ENCODE results near the gene DAO. TPM values are rescaled to one million over a fixed set of nuclear protein-coding genes. Genes with fewer than 3 reads are reported as not detected.
"Not testable (repeated sequence)": the region's sequence is repeated elsewhere in the genome, so short reads cannot be mapped to it uniquely, and the experiment has no call there.

The DAO gene
- total RNA-seq, 4 donors from 2014 or later: not detected

DNA sequence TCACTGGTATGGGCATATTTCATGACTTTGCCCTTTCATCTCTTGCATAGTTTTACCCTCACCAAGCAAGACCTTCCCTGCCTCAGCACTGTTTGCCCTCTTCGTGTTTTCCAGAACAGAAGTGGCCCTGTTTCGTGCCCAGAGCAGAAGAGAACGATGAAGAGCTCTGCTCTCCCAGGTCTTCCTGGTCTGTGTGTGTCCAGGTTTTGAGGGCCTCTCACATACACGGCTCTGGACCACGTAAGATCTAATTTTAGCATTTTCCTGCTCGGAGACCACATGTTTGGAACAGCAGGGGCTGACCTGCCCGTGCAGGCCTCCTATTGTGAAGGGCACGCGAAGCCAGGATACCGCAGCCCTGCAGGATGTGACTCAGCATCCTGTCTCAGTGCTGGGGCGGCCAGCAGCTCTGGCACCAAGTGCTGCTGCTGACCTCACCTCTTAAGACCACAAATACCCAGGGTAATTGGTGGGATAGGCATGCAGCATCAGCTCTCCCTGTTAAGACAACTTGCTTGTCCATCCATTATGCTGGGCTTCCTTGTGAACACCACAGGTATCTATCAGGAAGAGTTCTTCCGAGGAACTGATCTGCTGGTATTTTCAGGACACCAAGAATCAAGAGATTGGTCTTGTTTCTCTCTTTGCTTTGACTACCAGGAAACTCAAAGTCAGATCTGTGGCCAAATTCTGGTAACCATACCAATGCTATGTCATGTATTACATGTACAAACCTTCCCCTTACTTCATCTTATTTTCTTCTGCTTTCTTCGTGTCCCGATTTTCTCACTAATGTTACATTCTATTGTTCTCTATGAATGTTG is 41.5 kb upstream of the DAO start:
- TF ChIP-seq, protein P1, sequence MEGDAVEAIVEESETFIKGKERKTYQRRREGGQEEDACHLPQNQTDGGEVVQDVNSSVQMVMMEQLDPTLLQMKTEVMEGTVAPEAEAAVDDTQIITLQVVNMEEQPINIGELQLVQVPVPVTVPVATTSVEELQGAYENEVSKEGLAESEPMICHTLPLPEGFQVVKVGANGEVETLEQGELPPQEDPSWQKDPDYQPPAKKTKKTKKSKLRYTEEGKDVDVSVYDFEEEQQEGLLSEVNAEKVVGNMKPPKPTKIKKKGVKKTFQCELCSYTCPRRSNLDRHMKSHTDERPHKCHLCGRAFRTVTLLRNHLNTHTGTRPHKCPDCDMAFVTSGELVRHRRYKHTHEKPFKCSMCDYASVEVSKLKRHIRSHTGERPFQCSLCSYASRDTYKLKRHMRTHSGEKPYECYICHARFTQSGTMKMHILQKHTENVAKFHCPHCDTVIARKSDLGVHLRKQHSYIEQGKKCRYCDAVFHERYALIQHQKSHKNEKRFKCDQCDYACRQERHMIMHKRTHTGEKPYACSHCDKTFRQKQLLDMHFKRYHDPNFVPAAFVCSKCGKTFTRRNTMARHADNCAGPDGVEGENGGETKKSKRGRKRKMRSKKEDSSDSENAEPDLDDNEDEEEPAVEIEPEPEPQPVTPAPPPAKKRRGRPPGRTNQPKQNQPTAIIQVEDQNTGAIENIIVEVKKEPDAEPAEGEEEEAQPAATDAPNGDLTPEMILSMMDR (IDR thresholded peaks at IDR 0.05): no peak
- TF ChIP-seq POLR2A (IDR thresholded peaks at IDR 0.05): peak in 3 of 4 donors; percentile 35 to 46 (median 43)
- Histone ChIP-seq H3K36me3 (peaks cover 0 to 18% (median 0%) of the 10 kb centered on the region in 3 donors), H3K9me3 (no peaks in the 10 kb centered on the region), H3K4me3 (peak overlapping the region in 1 of 4 donors; percentile 10), H3K27me3 (no peaks in the 10 kb centered on the region), H3K4me1 (peaks cover 50 to 97% (median 72%) of the 10 kb centered on the region in 3 donors), H3K27ac (peak overlapping the region; percentile 84 to 94 (median 88))
- WGBS, 2 donors: 10 to 12% methylated on average over 12 to 14 of the region's 14 CpGs
- intact Hi-C loops (cut with DNase I): no loop called here
- no peak for DNase-seq

DNA sequence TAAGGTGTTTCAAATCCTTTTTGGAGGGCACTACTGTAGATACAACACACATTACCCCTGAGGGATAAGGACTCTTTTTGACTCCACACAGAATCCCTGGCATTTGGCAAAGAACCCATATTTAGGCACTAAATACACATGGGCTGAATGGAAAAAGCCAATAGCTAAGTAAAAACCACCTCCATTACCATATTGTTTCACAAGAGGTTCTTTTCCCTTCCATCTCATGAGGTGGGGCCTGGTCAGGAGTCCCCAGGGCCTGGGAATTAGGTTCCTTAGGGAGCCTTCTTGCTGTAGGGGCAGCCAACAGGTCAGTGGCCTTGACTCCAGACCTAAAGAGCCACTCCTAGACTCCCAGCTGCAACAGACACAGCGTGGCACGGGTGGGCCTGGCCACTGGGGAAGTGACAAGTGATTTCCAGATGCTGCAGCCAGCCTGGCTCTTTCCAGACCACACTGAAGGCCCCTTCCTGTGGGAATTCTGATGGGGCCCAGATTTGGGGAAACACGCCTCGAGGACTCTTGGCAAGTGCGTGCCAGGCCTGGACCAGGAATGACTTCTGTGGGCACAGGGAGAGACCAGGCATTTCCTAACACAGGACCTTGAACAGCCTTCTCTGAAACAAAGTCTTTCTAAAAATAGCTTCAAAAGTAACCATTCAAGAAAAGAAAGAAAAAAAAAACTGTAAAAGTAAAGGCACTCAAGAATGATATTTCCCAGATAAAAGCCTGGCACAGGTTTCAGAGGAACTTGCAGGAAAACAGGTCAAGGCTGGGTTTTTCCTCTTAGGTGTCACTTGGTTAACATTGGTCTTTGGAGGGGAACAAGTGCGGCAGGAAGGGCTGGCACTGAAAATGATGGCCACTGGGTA is 40.6 kb upstream of the DAO start:
- Histone ChIP-seq H3K9me3 (no peaks in the 10 kb centered on the region), H3K4me1 (peaks cover 48 to 97% (median 64%) of the 10 kb centered on the region in 3 donors), H3K27me3 (no peaks in the 10 kb centered on the region), H3K36me3 (peaks cover 0 to 11% (median 0%) of the 10 kb centered on the region in 3 donors), H3K27ac (peak overlapping the region; percentile 84 to 94 (median 88)), H3K4me3 (no peak overlapping the region)
- DNase-seq: no peak
- intact Hi-C loops (cut with DNase I): no loop called here
- 30 to 40% methylated on average over 4 to 5 of the region's 6 CpGs for WGBS, 2 donors
- no peak for TF ChIP-seq POLR2A (IDR thresholded peaks at IDR 0.05)
- TF ChIP-seq, protein P1 (IDR thresholded peaks at IDR 0.05): no peak

- H3K27me3 ChIP-seq: no peaks in the 10 kb centered on the region
- no peak for DNase-seq
- no peak overlapping the region for H3K4me3 ChIP-seq
- peak overlapping the region; percentile 84 to 94 (median 88) for H3K27ac ChIP-seq
- whole genome bisulfite sequencing, 2 donors: 40 to 88% methylated on average over 2 to 3 of the region's 10 CpGs
- peaks cover 0 to 5% (median 0%) of the 10 kb centered on the region in 3 donors for H3K36me3 ChIP-seq
- no peak for TF ChIP-seq POLR2A (IDR thresholded peaks at IDR 0.05)
- TF ChIP-seq, protein P1 (IDR thresholded peaks at IDR 0.05): no peak
- peaks cover 48 to 96% (median 60%) of the 10 kb centered on the region in 3 donors for H3K4me1 ChIP-seq
- intact Hi-C loops (cut with DNase I): no loop called here
- H3K9me3 ChIP-seq: no peaks in the 10 kb centered on the region
Observed at GRCh38 chr12:108839890-108840230, 40.0 kb upstream of the DAO start.

GRCh38 chr12:108840605-108841332 is 39.1 kb upstream of the DAO start:
- intact Hi-C loops (cut with DNase I): no loop called here
- DNase-seq: no peak
- TF ChIP-seq POLR2A (IDR thresholded peaks at IDR 0.05): no peak
- TF ChIP-seq, protein P1 (IDR thresholded peaks at IDR 0.05): no peak
- Histone ChIP-seq H3K4me3 (no peak overlapping the region), H3K4me1 (peaks cover 48 to 95% (median 61%) of the 10 kb centered on the region in 3 donors), H3K9me3 (no peaks in the 10 kb centered on the region), H3K36me3 (no peaks in the 10 kb centered on the region), H3K27me3 (no peaks in the 10 kb centered on the region), H3K27ac (peak overlapping the region; percentile 84 to 94 (median 88))
- WGBS, 2 donors: 62 to 63% methylated on average over 16 to 19 of the region's 20 CpGs

DNA sequence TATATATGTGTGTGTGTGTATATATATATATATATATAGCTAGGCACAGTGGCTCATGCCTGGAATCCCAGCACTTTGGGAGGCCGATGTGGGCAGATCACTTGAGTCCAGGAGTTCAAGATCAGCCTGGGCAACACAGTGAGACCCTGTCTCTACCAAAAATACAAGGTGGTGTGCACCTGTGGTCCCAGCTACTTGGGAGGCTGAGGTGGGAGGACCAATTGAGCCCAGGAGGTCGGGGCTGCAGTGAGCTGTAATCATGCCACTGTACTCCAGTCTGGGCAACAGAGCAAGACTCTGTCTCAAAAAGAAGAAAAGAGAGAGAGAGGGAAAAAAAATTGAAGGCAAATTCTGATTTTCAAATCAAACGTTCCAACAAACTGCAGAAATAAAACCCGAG is 38.1 kb upstream of the DAO start:
- H3K4me3 ChIP-seq; intact Hi-C loops (cut with DNase I); H3K36me3 ChIP-seq; H3K9me3 ChIP-seq; H3K27me3 ChIP-seq; DNase-seq: not testable (repeated sequence)
- 51 to 54% methylated on average over 4 of the region's 4 CpGs for WGBS, 2 donors
- H3K4me1 ChIP-seq: peaks cover 51 to 97% (median 70%) of the 10 kb centered on the region in 3 donors
- H3K27ac ChIP-seq: peak overlapping the region; percentile 72 to 90 (median 84)
